K562 (cell line): Measurements from ENCODE around the gene MRPL42. TPM values are rescaled to one million over a fixed set of nuclear protein-coding genes. Genes with fewer than 3 reads are reported as not detected.
A peak's percentile ranks its signal among the peaks of the same experiment; 100 is the strongest.

ENCODE experiments used
- ATAC-seq: fragments of 200-7000 bp; cut with Tn5 transposase; 3 replicates; pipeline ENCODE4 v1.9.1; 2020; ENCODE audit warnings: moderate library complexity
- BruUV-seq: library from RNA; stranded (reverse); fragments of 400-500 nt; replicated peaks from 2 replicates; lab custom pipeline; 2021; lab: Mats Ljungman, UMichigan
- CTCF ChIA-PET: fragments of 300-600 bp; formaldehyde crosslinking; extraction: SDS; loops from one replicate; lab custom pipeline; 2021; ENCODE audit warnings: low intra/inter-chr PET ratio; lab: Yijun Ruan, JAX
- POLR2A ChIA-PET: fragments of 300-600, 350-650 bp; sonication (Branson Sonifier 250); formaldehyde crosslinking; extraction: SDS; loops from one replicate; lab custom pipeline; 2021; ENCODE audit warnings: antibody characterized with exemption, inconsistent platforms; lab: Yijun Ruan, JAX
- DNase-seq, 4 experiments: peaks; one replicate each; pipeline versions ENCODE4 v3.0.0 to v3.0.0-alpha.2; 2011 to 2018; ENCODE audit warnings: low spot score in 3 of 4, mixed read lengths in 3 of 4; ENCODE audit errors: extremely low read depth in 1 of 4
- FAIRE-seq: peaks from 2 replicates; lab custom pipeline; 2011; peaks lifted over from hg19 to GRCh38; lab: Jason Lieb, UNC
- H2AFZ ChIP-seq: 2 replicates; pipeline ENCODE4 v1.6.0; 2011; ENCODE audit warnings: low read depth, low read length, control low read depth, inconsistent platforms
- H3K27ac ChIP-seq: fragments of 200-600 bp; 3 replicates; pipeline ENCODE4 v1.8.0; 2011; ENCODE audit warnings: low read depth, mild to moderate bottlenecking, control low read depth, inconsistent platforms, low read length, moderate library complexity, mixed read lengths; ENCODE audit errors: extremely low read depth
- H3K27me3 ChIP-seq, 2 experiments: fragments of 300-600 bp in 1 of 2; 2 replicates in 1 of 2; 3 replicates in 1 of 2; pipeline versions ENCODE4 v1.6.0 to v1.8.0; 2011; ENCODE audit warnings: inconsistent platforms in 2 of 2, low read length in 2 of 2, mild to moderate bottlenecking in 1 of 2, mixed read lengths in 1 of 2, moderate library complexity in 1 of 2; ENCODE audit not compliant: control insufficient read depth in 2 of 2, insufficient read depth in 2 of 2
- H3K36me3 ChIP-seq: fragments of 300-600 bp; 3 replicates; pipeline ENCODE4 v1.8.0; 2011; ENCODE audit warnings: mild to moderate bottlenecking, low read length, inconsistent platforms; ENCODE audit not compliant: control insufficient read depth, insufficient read depth
- H3K4me1 ChIP-seq, 2 experiments: fragments of 200-600 bp in 1 of 2; replicated peaks in 1 of 2; 2 replicates in 1 of 2; 3 replicates in 1 of 2; pipeline versions ENCODE4 v1.5.1 to v1.8.0; 2011; ENCODE audit warnings: inconsistent platforms in 2 of 2, low read length in 2 of 2, mild to moderate bottlenecking in 1 of 2, mixed read lengths in 1 of 2, moderate library complexity in 1 of 2; ENCODE audit not compliant: control insufficient read depth in 2 of 2, insufficient read depth in 2 of 2
- H3K4me2 ChIP-seq: 2 replicates; pipeline ENCODE4 v1.6.1; 2011; ENCODE audit warnings: low read length, control low read depth, inconsistent platforms, mixed read lengths; ENCODE audit not compliant: insufficient read depth
- H3K4me3 ChIP-seq: fragments of 200-600 bp; sonication (generic), shearing (Covaris generic); 2 replicates; pipeline ENCODE4 v1.5.1; 2016; ENCODE audit warnings: control low read depth, inconsistent platforms
- H3K79me2 ChIP-seq: fragments of 200-600 bp; 3 replicates; pipeline ENCODE4 v1.8.0; 2011; ENCODE audit warnings: low read length, inconsistent platforms; ENCODE audit not compliant: control insufficient read depth, insufficient read depth
- H3K9ac ChIP-seq, 2 experiments: 2 replicates each; pipeline versions ENCODE4 v1.6.0 to v1.6.1; 2011; ENCODE audit warnings: low read depth in 2 of 2, low read length in 2 of 2, control low read depth in 1 of 2, inconsistent platforms in 1 of 2, mild to moderate bottlenecking in 1 of 2, mixed read lengths in 1 of 2; ENCODE audit not compliant: insufficient read depth in 1 of 2
- H3K9me1 ChIP-seq: one replicate; pipeline ENCODE4 v1.6.0; 2011; ENCODE audit warnings: inconsistent platforms, mild to moderate bottlenecking, low read length, moderate library complexity; ENCODE audit not compliant: control insufficient read depth, insufficient read depth
- H3K9me3 ChIP-seq: replicated peaks from 2 replicates; pipeline ENCODE4 v1.5.1; 2011; ENCODE audit warnings: low read depth, low read length, inconsistent platforms; ENCODE audit not compliant: control insufficient read depth, insufficient read depth
- H4K20me1 ChIP-seq: replicated peaks from 2 replicates; pipeline ENCODE4 v1.6.1; 2011; ENCODE audit warnings: low read length, inconsistent platforms, mixed read lengths; ENCODE audit not compliant: control insufficient read depth, insufficient read depth
- CEBPG ChIP-seq, 3 experiments: fragments of 200-800 bp in 1 of 3; sonication (Bioruptor generic) in 1 of 3; sonication (generic) in 1 of 3; formaldehyde crosslinking in 1 of 3; IDR thresholded peaks in 2 of 3; conservative IDR thresholded peaks in 1 of 3; 2 replicates each; pipeline versions ENCODE4 v1.6.1 to v1.8.0; 2016 to 2022; ENCODE audit warnings: missing compliant biosample characterization in 2 of 3, missing genetic modification characterization in 2 of 3, mild to moderate bottlenecking in 1 of 3, missing genetic modification reagents in 1 of 3
- CTBP1 ChIP-seq: fragments of 450-650 bp; IDR thresholded peaks from 2 replicates; pipeline ENCODE4 v1.6.1; 2016; ENCODE audit warnings: borderline replicate concordance
- DLX4 ChIP-seq: fragments of 250-450 bp; sonication (Bioruptor Pico); IDR thresholded peaks from 2 replicates; pipeline ENCODE4 v1.6.1; 2021; ENCODE audit warnings: mild to moderate bottlenecking
- HMG20A ChIP-seq: fragments of 450-650 bp; formaldehyde crosslinking; conservative IDR thresholded peaks from 2 replicates; pipeline ENCODE4 v1.4.0; 2020; ENCODE audit warnings: mild to moderate bottlenecking, mixed read lengths
- KLF16 ChIP-seq: IDR thresholded peaks from 2 replicates; pipeline ENCODE4 v1.6.1; 2016; ENCODE audit warnings: antibody characterized with exemption
- PTBP1 ChIP-seq: fragments of 200-400 bp; formaldehyde crosslinking; IDR thresholded peaks from 2 replicates; pipeline ENCODE4 v1.6.1; 2017; ENCODE audit warnings: low read depth, low read length
- SMARCC2 ChIP-seq: fragments of 450-650 bp; IDR thresholded peaks from 2 replicates; pipeline ENCODE4 v1.6.1; 2017; ENCODE audit warnings: antibody characterized with exemption, moderate library complexity, mild to moderate bottlenecking, low read depth
- TAF15 ChIP-seq: fragments of 200-400 bp; formaldehyde crosslinking; IDR thresholded peaks from 2 replicates; pipeline ENCODE4 v1.6.1; 2017; ENCODE audit warnings: mild to moderate bottlenecking, low read depth, low read length, moderate library complexity
- UBTF ChIP-seq, 2 experiments: IDR thresholded peaks; 2 replicates each; pipeline ENCODE4 v1.6.1; 2012; ENCODE audit warnings: improper control_type of control experiment in 2 of 2, low read depth in 2 of 2, low read length in 2 of 2, borderline replicate concordance in 1 of 2
- ZNF197 ChIP-seq: fragments of 200-800 bp; sonication (Bioruptor generic); IDR thresholded peaks from 2 replicates; pipeline ENCODE4 v1.6.1; 2016; ENCODE audit warnings: low read depth, missing genetic modification characterization, missing compliant biosample characterization
- ZNF3 ChIP-seq: fragments of 250-450 bp; sonication (Bioruptor Pico); IDR thresholded peaks from 2 replicates; pipeline ENCODE4 v1.5.0; 2021; ENCODE audit warnings: mild to moderate bottlenecking, moderate library complexity
- ZNF431 ChIP-seq: sonication (generic); formaldehyde crosslinking; IDR thresholded peaks from 2 replicates; pipeline ENCODE4 v1.8.0; 2022; ENCODE audit warnings: mild to moderate bottlenecking, missing genetic modification reagents
- WGBS: fragments of 100-300 bp; shearing (Covaris generic); methylation state at CpG from one replicate; pipeline ENCODE4 v1.1.6; 2016; ENCODE audit warnings: low coverage, mixed read lengths; ENCODE audit not compliant: insufficient coverage; ENCODE audit errors: missing lambda C conversion rate; 5-methylcytosine and 5-hydroxymethylcytosine counted together
- in situ Hi-C: fragments of 300-500 bp; cut with MboI; formaldehyde crosslinking; loops from 4 replicates; pipeline ENCODE4 v1.15.0; 2018; ENCODE audit warnings: inconsistent platforms, mixed read lengths
- intact Hi-C: fragments of 100-400 bp; cut with micrococcal nuclease; formaldehyde crosslinking; loops from 2 replicates; pipeline ENCODE4 v1.14.2; 2022
- polyA plus RNA-seq, 8 experiments: library from polyadenylated mRNA; depleted of rRNA in 4 of 8; stranded (reverse) in 5 of 8; unstranded in 3 of 8; fragments of >200 nt; fragmentation: Nextera tagmentation in 2 of 8; fragmentation: Illumina TruSeq in 1 of 8; extraction: Ambion mirVana in 2 of 8; extraction: Trizol in 1 of 8; gene quantifications; 2 replicates each; pipeline versions ENCODE4 v1.2.1 to v1.2.3, GENCODE V29; 2011 to 2014; ENCODE audit warnings: inconsistent platforms in 1 of 8, missing spikeins in 1 of 8
- total RNA-seq, 7 experiments: library from RNA; depleted of rRNA in 6 of 7; stranded (reverse); fragments of >200 nt in 6 of 7; fragmentation: Illumina TruSeq in 2 of 7; extraction: Trizol in 2 of 7; gene quantifications; 2 replicates each; pipeline versions ENCODE4 v1.2.1 to v1.2.3, GENCODE V29; 2011 to 2021; ENCODE audit warnings: low replicate concordance in 1 of 7
- TF ChIP-seq, protein P1 (sequence below): fragments of 450-650 bp; formaldehyde crosslinking; IDR thresholded peaks from 2 replicates; pipeline ENCODE4 v1.4.0; 2022; ENCODE audit warnings: mild to moderate bottlenecking, moderate library complexity

MRPL42 gene
- total and polyA plus RNA-seq, 9 of the 15 experiments (the other 6 are each of a cell fraction or from before 2014, with no cell fraction given) = 104 to 806 (median 218) TPM

DNA sequence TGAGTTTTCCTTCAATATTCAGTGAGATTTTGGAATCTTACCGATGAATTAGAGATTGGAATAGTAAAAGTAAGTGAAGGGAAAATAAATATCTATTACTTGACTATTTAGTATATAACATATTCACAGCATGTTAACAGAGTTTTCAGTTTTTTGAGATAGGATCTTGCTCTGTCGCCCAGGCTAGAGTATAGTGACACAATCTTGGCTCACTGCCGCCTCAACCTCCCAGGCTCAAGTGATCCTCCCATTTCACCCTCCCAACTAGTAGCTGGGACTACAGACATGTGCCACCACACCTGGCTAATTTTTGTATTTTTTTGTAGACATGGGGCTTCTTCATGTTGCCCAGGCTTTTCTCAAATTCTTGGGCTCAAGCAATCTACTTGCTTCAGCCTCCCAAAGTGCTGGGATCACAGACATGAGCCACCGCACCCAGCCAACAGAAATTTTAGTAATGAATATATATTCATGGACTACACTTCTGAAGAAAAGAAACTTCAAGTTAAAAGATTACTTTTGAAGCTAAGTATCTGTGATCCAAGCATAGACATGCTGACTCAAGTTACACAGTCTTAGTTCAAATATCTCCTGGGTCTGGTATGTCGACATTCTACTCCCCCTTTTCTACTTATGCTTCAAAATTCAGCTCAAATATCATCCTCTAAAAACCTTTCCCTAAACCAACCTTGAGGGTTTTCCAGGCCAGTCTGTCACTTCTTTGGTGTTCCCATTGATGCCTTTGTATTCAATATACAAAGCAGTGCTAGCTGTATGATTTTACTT is 39.3 kb upstream of the MRPL42 start (continued):
- no peak for TF ChIP-seq UBTF (IDR thresholded peaks at IDR 0.05; ENCODE audit: borderline replicate concordance in 1 of 2, low read depth in 2 of 2, low read length in 2 of 2)

- DNase-seq (no peak), ATAC-seq (peak; percentile 58), FAIRE-seq (peak; percentile 23)
- peaks cover 98% of the 10 kb centered on the region for H3K79me2 ChIP-seq
- CTCF ChIA-PET = no interaction called here
- no peak overlapping the region for H3K27ac ChIP-seq
- H3K4me1 ChIP-seq = peaks cover 5 to 7% of the 10 kb centered on the region in 2 experiments; a peak in 3 of 5 replicates
- no peaks in the 10 kb centered on the region for H3K9me1 ChIP-seq
- no peak overlapping the region for H3K9ac ChIP-seq
- no peak overlapping the region for H3K4me2 ChIP-seq
- H4K20me1 ChIP-seq = peaks cover 28% of the 10 kb centered on the region
- H3K27me3 ChIP-seq = no peaks in the 10 kb centered on the region
- intact Hi-C loops (loop anchor here (10.0 kb wide), 1 partner anchor 675 kb away; no protein-coding TSS in a partner anchor), in situ Hi-C loops (loop anchor here (10.0 kb wide), 1 partner anchor 675 kb away; no protein-coding TSS in a partner anchor)
- H3K4me3 ChIP-seq = no peak overlapping the region
- WGBS = 33% methylated on average over 1 of the region's 1 CpG
- POLR2A ChIA-PET = interaction anchor here (0.5 to 2.9 kb wide), 5 partner anchors 8 to 195 kb away, joined by 3 to 16 read pairs (median 3); no protein-coding TSS in a partner anchor
- BruUV-seq = no TSS peak
- no peak overlapping the region for H2AFZ ChIP-seq
- no peaks in the 10 kb centered on the region for H3K9me3 ChIP-seq
- peaks cover 3% of the 10 kb centered on the region; the same call in 2 of the 3 replicates for H3K36me3 ChIP-seq
- TF ChIP-seq ZNF3 (CRISPR knock-in tag) (no peak), DLX4 (CRISPR knock-in tag) (no peak), CEBPG (CRISPR knock-in tag; IDR thresholded peaks at IDR 0.05) (no peak), CEBPG (tag; conservative IDR thresholded peaks at IDR 0.05 in 1 of 2, IDR thresholded peaks at IDR 0.05 in 1 of 2) (no peak), TAF15 (no peak), PTBP1 (no peak), CTBP1 (no peak), HMG20A (no peak), ZNF197 (CRISPR knock-in tag) (no peak), KLF16 (no peak), SMARCC2 (no peak), ZNF431 (CRISPR knock-in tag) (no peak)
- TF ChIP-seq, protein P1, sequence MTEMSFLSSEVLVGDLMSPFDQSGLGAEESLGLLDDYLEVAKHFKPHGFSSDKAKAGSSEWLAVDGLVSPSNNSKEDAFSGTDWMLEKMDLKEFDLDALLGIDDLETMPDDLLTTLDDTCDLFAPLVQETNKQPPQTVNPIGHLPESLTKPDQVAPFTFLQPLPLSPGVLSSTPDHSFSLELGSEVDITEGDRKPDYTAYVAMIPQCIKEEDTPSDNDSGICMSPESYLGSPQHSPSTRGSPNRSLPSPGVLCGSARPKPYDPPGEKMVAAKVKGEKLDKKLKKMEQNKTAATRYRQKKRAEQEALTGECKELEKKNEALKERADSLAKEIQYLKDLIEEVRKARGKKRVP (CRISPR knock-in tag) = no peak
These were observed 37.9 kb upstream of the MRPL42 start for GRCh38 chr12:93429448-93429847.
